GM19467 (cell line): Measurements from ENCODE around the gene RPL28.

Source experiments
- ATAC-seq: cut with Tn5 transposase; IDR thresholded peaks from one replicate; pipeline ENCODE4 v1.9.1; 2021; ENCODE audit warnings: mild to moderate bottlenecking, moderate library complexity; ENCODE audit not compliant: unreplicated experiment

The RPL28 gene

GRCh38 chr19:55372316-55373081 lies 13.2 kb upstream of the RPL28 start:
- no peak for ATAC-seq

GRCh38 chr19:55373306-55373992 lies 12.3 kb upstream of the RPL28 start:
- no peak for ATAC-seq

GRCh38 chr19:55373993-55374757 lies 11.6 kb upstream of the RPL28 start:
- no peak for ATAC-seq

GRCh38 chr19:55376241-55376933 lies 9.3 kb upstream of the RPL28 start, which contains the start of gene TMEM190:
Gene TMEM190, plus strand, starts transcription at chr19:55376826. Its CDS starts 28 bp downstream, at chr19:55376854.
- ATAC-seq: no peak

GRCh38 chr19:55377356-55378131 lies 8.2 kb upstream of the RPL28 start:
- ATAC-seq: no peak

GRCh38 chr19:55379174-55379573 lies 6.6 kb upstream of the RPL28 start:
- no peak for ATAC-seq

GRCh38 chr19:55382013-55382412 lies 3.7 kb upstream of the RPL28 start:
- ATAC-seq: no peak

GRCh38 chr19:55382522-55383054 lies 3.1 kb upstream of the RPL28 start:
- ATAC-seq: no peak

GRCh38 chr19:55383279-55384130 lies 2.2 kb upstream of the RPL28 start:
- ATAC-seq: no peak

GRCh38 chr19:55384131-55384919 lies 1.4 kb upstream of the RPL28 start, which contains the start of gene TMEM238:
Gene TMEM238, minus strand, starts transcription at chr19:55384292. Its CDS starts 33 bp downstream, at chr19:55384259.
- no peak for ATAC-seq

- ATAC-seq: peak; percentile 50
Observed at GRCh38 chr19:55384920-55385723, 610 bp upstream of the RPL28 start.

GRCh38 chr19:55386493-55386971 lies 800 bp downstream of the RPL28 start:
- ATAC-seq: no peak

- ATAC-seq: no peak
Observed at GRCh38 chr19:55387736-55388497, 2.2 kb downstream of the RPL28 start.

- ATAC-seq: no peak
Observed at GRCh38 chr19:55389386-55390317, 3.9 kb downstream of the RPL28 start.

GRCh38 chr19:55390461-55390880 lies 4.7 kb downstream of the RPL28 start:
- ATAC-seq: no peak
